ENCODE data around the gene ARHGAP1.

DNA sequence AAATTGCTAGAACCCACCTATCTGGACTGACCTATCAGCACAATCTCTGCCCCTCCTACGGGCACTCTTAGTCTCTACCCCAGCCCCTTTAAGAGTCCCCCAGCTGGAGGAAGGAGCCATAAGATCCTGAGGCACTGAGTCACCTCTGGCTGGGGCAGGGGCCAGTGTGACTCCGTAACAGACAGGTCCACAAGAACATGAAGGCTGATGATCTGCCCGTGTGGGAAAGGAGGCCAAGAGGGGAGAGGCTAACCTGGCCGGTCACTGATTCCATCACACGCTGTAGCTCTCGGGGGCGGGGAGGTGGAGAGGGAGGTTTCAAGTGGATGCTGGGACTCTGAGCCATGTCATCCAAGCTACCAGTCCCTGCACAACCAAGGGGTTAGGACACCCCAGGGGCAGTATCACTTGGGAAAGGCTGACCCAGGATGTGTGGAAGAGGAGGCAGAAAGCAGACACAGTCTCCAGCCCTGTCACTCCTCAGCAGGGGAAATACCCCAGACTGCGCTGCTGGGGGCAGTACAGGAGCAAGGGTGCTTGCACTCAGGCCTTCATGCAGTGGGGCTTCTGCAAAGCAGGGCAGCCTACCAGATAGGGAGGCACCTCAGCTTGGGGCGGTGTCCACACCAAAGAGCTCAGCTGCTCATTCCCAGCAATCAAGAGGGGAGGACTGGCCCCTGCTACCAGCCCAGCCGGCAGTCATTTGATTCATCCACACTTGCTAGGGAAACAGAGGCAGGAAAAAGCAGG is 22.3 kb downstream of the ARHGAP1 start:
- TF ChIP-seq SMARCC2 (IDR thresholded peaks at IDR 0.05): no peak
- no peak for TF ChIP-seq YY1 (IDR thresholded peaks at IDR 0.05; ENCODE audit: insufficient read depth, insufficient replicate concordance, low read depth, low read length)
- no peak for TF ChIP-seq RAD21 (CRISPR knock-in tag; IDR thresholded peaks at IDR 0.05)
- no peak for TF ChIP-seq ASH2L (IDR thresholded peaks at IDR 0.05; ENCODE audit: insufficient read length, low read depth, low read length)

Data from HepG2 (cell line).